ENCODE data around the gene ZNF232. TPM values are rescaled to one million over a fixed set of nuclear protein-coding genes. Genes with fewer than 3 reads are reported as not detected.

Gene ZNF232
- total RNA-seq, 4 donors from 2014 or later: 1.5 to 11.9 (median 6.0) TPM

DNA sequence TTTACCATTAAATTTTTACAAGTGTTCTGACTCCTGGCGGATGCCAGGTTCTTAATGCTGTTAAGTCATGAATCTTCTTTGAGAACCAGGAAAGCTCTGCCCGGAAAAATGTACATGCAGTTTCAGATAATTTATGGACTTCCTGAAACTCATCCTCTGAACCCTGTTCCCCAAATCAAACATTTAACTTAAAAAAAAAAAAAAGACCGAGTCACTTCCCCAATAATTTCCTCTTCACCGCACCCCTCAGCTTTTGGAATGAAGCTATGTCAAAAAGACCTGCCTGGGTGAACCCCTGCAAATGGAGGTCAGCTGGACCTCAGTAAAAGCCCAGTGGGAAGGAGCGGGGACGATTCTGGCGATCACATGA lies 15.0 kb downstream of the ZNF232 start:
- TF ChIP-seq, protein P1, sequence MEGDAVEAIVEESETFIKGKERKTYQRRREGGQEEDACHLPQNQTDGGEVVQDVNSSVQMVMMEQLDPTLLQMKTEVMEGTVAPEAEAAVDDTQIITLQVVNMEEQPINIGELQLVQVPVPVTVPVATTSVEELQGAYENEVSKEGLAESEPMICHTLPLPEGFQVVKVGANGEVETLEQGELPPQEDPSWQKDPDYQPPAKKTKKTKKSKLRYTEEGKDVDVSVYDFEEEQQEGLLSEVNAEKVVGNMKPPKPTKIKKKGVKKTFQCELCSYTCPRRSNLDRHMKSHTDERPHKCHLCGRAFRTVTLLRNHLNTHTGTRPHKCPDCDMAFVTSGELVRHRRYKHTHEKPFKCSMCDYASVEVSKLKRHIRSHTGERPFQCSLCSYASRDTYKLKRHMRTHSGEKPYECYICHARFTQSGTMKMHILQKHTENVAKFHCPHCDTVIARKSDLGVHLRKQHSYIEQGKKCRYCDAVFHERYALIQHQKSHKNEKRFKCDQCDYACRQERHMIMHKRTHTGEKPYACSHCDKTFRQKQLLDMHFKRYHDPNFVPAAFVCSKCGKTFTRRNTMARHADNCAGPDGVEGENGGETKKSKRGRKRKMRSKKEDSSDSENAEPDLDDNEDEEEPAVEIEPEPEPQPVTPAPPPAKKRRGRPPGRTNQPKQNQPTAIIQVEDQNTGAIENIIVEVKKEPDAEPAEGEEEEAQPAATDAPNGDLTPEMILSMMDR (IDR thresholded peaks at IDR 0.05; ENCODE audit: low read depth): no peak

DNA sequence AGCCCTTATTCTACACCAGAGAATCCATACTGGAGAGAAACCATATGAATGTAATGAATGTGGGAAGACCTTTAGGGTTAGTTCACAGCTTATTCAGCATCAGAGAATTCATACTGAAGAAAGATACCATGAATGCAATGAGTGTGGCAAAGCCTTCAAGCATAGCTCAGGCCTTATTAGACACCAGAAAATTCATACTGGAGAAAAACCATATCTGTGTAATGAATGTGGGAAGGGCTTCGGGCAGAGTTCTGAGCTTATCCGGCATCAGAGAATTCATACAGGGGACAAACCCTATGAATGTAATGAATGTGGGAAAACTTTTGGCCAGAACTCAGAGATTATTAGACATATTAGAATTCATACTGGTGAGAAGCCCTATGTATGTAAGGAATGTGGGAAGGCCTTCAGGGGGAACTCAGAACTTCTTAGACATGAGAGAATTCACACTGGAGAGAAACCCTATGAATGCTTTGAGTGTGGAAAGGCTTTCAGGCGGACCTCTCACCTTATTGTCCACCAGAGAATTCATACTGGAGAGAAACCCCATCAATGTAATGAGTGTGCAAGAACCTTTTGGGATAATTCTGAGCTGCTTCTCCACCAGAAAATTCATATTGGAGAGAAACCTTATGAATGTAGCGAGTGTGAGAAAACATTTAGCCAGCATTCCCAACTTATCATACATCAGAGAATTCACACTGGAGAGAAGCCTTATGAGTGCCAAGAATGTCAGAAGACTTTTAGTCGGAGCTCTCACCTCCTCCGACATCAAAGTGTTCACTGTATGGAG lies 19.3 kb downstream of the ZNF232 start:
- TF ChIP-seq, protein P1 (IDR thresholded peaks at IDR 0.05; ENCODE audit: low read depth): no peak

DNA sequence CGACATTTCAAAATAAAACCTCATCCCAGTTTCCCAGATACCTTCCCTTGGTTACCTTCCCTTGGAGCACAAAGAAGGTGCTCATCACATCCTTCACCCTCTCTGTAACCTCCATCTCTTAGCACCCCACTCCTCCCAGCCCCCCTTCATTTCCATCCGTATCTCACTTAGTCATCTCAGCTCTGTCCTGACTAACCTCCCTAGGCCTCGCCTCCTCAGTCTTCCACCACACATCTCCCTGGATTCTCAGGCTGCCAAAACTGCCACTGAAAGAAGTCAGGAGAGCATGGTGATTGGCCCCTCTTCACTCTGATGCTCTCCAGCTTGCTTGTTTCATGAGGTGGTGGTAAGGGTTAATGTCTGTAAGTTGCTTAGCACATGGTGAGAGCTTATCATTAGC lies 31.1 kb downstream of the ZNF232 start:
- TF ChIP-seq, protein P1 (IDR thresholded peaks at IDR 0.05; ENCODE audit: low read depth): no peak

DNA sequence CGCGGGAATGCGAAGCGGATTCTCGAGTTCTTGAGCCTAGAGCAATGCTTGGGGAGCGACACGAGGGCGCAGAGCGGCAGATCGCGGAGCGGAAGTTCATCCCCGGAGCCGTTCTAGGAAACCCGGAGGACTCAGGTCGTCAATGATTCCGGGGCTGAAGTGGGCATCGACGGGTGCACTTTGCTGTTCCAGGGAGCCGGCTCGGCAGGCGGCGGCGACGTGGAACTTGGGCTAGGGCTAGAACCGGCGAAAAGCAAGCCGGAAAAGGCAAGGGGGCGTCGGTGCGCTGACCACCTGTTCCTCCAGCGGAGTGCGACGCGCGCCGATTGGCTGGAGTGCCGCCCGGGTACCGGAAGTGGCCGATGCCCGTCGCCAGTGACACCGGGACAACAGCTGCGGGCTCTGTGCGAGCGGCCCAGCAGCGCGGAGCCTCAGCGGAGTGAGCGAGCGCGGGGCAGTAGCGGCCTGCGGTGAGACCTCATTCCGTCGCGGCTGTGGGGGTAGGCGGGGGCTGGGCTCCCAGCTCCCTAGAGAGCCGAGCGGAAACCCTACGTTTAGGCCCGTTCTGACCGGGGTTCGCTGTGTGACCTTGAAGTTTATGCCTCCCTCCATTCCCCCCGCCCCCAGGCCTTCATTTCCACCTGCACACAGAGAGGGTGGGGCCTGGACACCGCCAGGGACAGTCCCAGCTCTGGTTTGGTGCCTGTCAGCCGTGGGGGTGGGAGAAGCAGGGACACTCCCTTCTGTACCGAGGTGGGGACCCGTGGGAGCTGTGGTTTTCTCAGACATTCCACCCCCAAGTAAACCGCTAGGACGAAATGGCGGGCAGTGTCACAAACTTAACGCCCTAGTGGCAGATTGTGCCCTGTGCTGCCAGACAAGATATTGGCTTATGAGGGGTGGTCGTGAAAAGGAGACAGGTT lies 33.3 kb downstream of the ZNF232 start, which contains the start of gene ZFP3:
TSS of gene ZFP3 (plus strand) at position 362 of the 923 bp plus-strand sequence. CDS start 13,038 bp downstream, outside the sequence.
- TF ChIP-seq, protein P1 (IDR thresholded peaks at IDR 0.05; ENCODE audit: low read depth): no peak

DNA sequence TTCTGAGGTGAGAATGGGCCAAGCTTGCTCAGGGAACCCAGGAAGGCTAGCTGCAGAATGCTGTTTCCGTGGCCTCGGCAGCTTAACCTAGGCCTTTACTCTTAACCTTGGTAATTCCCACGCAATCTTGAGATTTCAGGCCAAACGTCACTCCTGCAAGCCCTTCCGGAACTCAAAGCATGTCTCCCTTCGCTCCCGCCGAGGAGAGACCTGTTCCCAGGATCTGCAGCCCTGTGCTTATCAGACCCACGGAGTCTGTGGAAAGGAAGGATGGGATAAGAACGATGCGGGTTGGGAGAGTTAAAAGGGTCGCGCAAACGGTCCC lies 33.9 kb downstream of the ZNF232 start:
- TF ChIP-seq, protein P1 (IDR thresholded peaks at IDR 0.05; ENCODE audit: low read depth): no peak

DNA sequence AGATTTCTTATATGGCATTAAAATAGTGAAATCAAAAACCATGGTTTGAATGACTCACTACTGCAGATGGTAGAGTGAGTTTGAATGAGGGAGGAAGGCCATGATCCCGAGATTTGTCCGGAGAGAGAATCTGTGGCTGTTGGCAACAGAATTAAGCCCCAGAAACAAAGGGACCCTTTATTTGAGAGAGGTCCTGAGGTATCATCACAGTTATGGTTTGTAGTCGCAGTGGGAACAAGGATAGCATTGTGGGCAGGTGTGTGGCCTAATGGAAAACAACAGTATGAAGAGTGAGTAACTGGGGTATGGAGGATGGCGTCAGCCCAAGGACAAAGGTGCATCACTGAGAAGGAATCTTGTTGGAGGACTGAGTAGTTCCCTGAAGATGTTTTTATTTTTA lies 42.0 kb downstream of the ZNF232 start:
- TF ChIP-seq, protein P1 (IDR thresholded peaks at IDR 0.05; ENCODE audit: low read depth): no peak

DNA sequence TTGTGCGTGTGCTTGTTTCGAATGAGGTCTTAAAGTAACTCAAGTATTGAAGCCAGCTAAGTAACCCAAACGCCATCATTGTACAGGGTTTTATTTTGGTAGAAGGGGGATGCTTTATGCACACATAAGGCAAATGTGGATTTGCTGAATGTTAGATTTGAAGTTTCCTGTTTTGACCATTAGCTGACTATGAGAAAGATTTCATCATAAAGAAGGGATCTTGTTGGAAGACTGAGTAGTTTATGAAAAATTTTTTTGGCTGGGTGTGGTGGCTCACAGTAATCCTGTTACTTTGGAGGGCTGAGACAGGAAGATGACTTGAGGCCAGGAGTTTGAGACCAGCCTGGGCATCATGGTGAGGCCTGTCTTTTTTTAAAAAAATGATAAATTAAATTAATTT lies 43.4 kb downstream of the ZNF232 start:
- TF ChIP-seq, protein P1 (IDR thresholded peaks at IDR 0.05; ENCODE audit: low read depth): no peak
